Stimulated activated CD4-positive, alpha-beta T cell treated with anti-CD3 and anti-CD28 coated beads, Interleukin-4, amount 100 ng/mL, for 24 hours (primary cell): Measurements from ENCODE around the gene MOGAT3.

Experiments used
- DNase-seq: peaks from one replicate; pipeline ENCODE4 v3.0.0-alpha.2; 2020

MOGAT3 gene

GRCh38 chr7:101170617-101171441 lies 30.0 kb downstream of the MOGAT3 start:
- no peak for DNase-seq

- DNase-seq = peak; percentile 80
Measured at GRCh38 chr7:101169838-101170551, 30.8 kb downstream of the MOGAT3 start.

- DNase-seq = no peak
Measured at GRCh38 chr7:101169110-101169837, 31.6 kb downstream of the MOGAT3 start.

GRCh38 chr7:101168412-101169049 lies 32.3 kb downstream of the MOGAT3 start:
- DNase-seq = no peak

GRCh38 chr7:101167645-101168411 lies 33.0 kb downstream of the MOGAT3 start:
- DNase-seq = no peak

GRCh38 chr7:101166909-101167644 lies 33.8 kb downstream of the MOGAT3 start:
- DNase-seq = no peak

GRCh38 chr7:101166648-101166908 lies 34.3 kb downstream of the MOGAT3 start:
- no peak for DNase-seq

- DNase-seq = no peak
Measured at GRCh38 chr7:101165958-101166647, 34.7 kb downstream of the MOGAT3 start.

GRCh38 chr7:101165075-101165957 lies 35.5 kb downstream of the MOGAT3 start, which contains the start of gene VGF:
Gene VGF (minus strand): TSS chr7:101165569. CDS start chr7:101164843, 726 bp downstream.
- DNase-seq = peak; percentile 90

GRCh38 chr7:101164071-101164840 lies 36.6 kb downstream of the MOGAT3 start:
- no peak for DNase-seq

GRCh38 chr7:101163279-101164070 lies 37.4 kb downstream of the MOGAT3 start:
- no peak for DNase-seq

GRCh38 chr7:101162551-101163278 lies 38.1 kb downstream of the MOGAT3 start:
- DNase-seq = no peak

- no peak for DNase-seq
Measured at GRCh38 chr7:101161692-101162471, 39.0 kb downstream of the MOGAT3 start.

- DNase-seq = no peak
Measured at GRCh38 chr7:101160910-101161309, 39.9 kb downstream of the MOGAT3 start.

GRCh38 chr7:101159696-101160674 lies 40.9 kb downstream of the MOGAT3 start:
- no peak for DNase-seq
